Kidney epithelial cell (primary cell): ENCODE data around the gene NECTIN1. TPM values are rescaled to one million over a fixed set of nuclear protein-coding genes. Genes with fewer than 3 reads are reported as not detected.

Experiments
- DNase-seq: peaks from one replicate; pipeline ENCODE4 v3.0.0-alpha.2; 2010; ENCODE audit warnings: low read depth
- H3K27me3 ChIP-seq: 2 replicates; pipeline ENCODE4 v1.6.0; 2011; ENCODE audit warnings: low read length; ENCODE audit not compliant: control insufficient read depth, insufficient read depth
- H3K36me3 ChIP-seq: 2 replicates; pipeline ENCODE4 v1.5.1; 2011; ENCODE audit warnings: low read length; ENCODE audit not compliant: control insufficient read depth, insufficient read depth
- H3K4me3 ChIP-seq: 2 replicates; pipeline ENCODE4 v1.5.1; 2011; ENCODE audit warnings: low read depth, mild to moderate bottlenecking, control low read depth, low read length
- CTCF ChIP-seq: IDR thresholded peaks from 2 replicates; pipeline ENCODE4 v1.5.1; 2011; ENCODE audit warnings: mild to moderate bottlenecking, moderate library complexity, low read length, control low read depth, inconsistent platforms; ENCODE audit not compliant: insufficient read depth, poor library complexity, severe bottlenecking
- total RNA-seq: library from RNA; depleted of rRNA; stranded (reverse); fragments of >200 nt; gene quantifications from 2 replicates; pipeline ENCODE4 v1.2.3, GENCODE V29; 2015

The NECTIN1 gene
- total RNA-seq, 1 donor from 2014 or later: 15.0 TPM

GRCh38 chr11:119716582-119717498 lies 12.2 kb downstream of the NECTIN1 start:
- no peak for DNase-seq
- H3K4me3 ChIP-seq: no peak overlapping the region
- no peaks in the 10 kb centered on the region for H3K36me3 ChIP-seq
- TF ChIP-seq CTCF: no peak
- H3K27me3 ChIP-seq: no peaks in the 10 kb centered on the region

DNA sequence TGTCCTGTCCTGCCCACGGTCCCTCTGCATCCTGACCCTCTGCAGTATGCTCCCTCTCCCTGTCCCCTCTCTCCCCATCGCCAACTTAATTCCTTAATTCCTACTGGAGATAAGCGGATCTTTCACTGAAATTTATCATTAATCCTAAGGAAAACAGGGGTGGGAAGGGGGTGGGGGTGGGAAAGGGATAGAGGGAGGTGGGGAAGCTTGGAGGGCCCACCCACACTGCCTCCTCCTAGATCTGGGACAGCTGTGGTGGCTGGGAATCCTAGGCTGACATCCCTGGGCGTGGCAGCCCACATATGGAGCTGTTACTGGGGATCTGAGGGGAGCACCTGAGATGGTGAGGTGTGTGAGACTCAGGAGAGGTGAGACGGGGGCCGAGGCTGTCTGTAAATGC lies 14.4 kb downstream of the NECTIN1 start:
- DNase-seq: no peak
- TF ChIP-seq CTCF: no peak
- no peak overlapping the region for H3K4me3 ChIP-seq
- no peaks in the 10 kb centered on the region for H3K27me3 ChIP-seq
- H3K36me3 ChIP-seq: no peaks in the 10 kb centered on the region

GRCh38 chr11:119714189-119714588 lies 14.8 kb downstream of the NECTIN1 start:
- no peak for TF ChIP-seq CTCF
- Histone ChIP-seq H3K36me3 (no peaks in the 10 kb centered on the region), H3K27me3 (no peaks in the 10 kb centered on the region), H3K4me3 (no peak overlapping the region)
- DNase-seq: no peak

DNA sequence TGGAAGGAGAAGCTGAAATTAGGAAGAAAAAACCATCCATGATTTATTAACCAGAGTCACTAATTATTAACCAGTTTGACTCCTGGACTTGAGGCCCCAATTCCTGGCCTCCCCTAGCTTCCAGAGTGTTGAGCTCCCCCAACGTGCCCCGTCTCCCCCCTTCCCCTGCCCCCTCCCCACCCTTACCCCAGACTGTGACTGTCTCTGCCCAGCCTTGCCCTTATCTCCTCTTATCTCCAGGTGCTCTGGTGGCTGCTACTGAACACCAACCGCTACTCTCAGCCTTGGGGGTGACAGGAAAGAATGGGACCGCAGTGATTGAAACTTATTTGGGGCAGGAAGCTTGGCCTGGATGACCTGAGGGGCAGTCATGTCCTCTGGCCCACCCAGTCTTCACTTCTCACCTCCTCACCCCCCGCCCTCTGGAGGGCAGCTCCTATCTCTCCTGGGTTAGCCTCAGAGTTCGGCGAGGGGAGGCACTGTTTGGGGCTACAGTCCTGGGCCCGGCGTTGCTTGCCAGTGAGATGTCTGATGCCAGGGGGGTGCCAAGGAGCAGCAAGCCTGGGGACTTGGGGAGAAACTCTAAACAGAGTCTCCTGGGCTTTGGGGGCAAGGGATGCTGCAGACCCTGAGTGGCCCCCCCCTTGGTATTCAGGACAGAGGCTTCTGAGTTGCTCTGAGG lies 15.5 kb downstream of the NECTIN1 start:
- Histone ChIP-seq H3K4me3 (no peak overlapping the region), H3K36me3 (no peaks in the 10 kb centered on the region), H3K27me3 (no peaks in the 10 kb centered on the region)
- no peak for DNase-seq
- no peak for TF ChIP-seq CTCF

GRCh38 chr11:119712459-119713358 lies 16.3 kb downstream of the NECTIN1 start:
- H3K36me3 ChIP-seq: no peaks in the 10 kb centered on the region

More at GRCh38 chr11:119712459-119713358, 16.3 kb downstream of the NECTIN1 start:
- Histone ChIP-seq H3K27me3 (no peaks in the 10 kb centered on the region), H3K4me3 (no peak overlapping the region)
- DNase-seq: no peak
- no peak for TF ChIP-seq CTCF
